AG04449 (cell line): ENCODE measurements around the gene GAS2L2.

Source experiments
- CTCF ChIA-PET: fragments of 350-600 bp; formaldehyde crosslinking; extraction: SDS; loops from one replicate; lab custom pipeline; 2021; ENCODE audit warnings: antibody characterized with exemption; lab: Yijun Ruan, JAX
- POLR2A ChIA-PET: fragments of 400-600, 350-600 bp; formaldehyde crosslinking; extraction: SDS; loops from one replicate; lab custom pipeline; 2020; ENCODE audit warnings: antibody characterized with exemption, inconsistent platforms; lab: Yijun Ruan, JAX
- DNase-seq: peaks from one replicate; pipeline ENCODE4 v3.0.0-alpha.2; 2010; ENCODE audit warnings: low read depth, low spot score
- H3K4me3 ChIP-seq: 2 replicates; pipeline ENCODE4 v1.5.1; 2011; ENCODE audit warnings: low read depth, mild to moderate bottlenecking, control low read depth, low read length
- CTCF ChIP-seq: IDR thresholded peaks from one replicate; pipeline ENCODE4 v1.5.1; 2011; ENCODE audit warnings: mild to moderate bottlenecking, moderate library complexity, low read length, control low read depth, inconsistent platforms; ENCODE audit not compliant: insufficient read depth; ENCODE audit errors: missing control alignments

Gene GAS2L2

DNA sequence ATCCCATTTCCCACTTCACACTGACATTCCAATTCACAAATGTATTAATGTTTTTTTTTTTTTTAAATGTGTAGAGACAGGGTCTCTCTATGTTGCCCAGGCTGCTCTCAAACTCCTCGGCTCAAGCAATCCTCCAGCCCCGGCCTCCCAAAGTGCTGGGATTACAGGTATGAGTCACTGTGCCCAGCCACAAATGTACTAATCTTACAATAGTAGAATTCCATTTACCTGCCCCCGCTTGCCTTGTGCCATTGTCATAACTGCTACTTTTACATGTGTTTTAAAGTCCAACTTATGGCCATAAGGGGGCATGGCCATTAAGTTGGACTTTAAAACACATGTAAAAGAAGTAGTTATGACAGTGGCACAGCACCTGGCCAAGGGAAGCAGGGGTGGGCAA lies 37.8 kb upstream of the GAS2L2 start:
- no peak for TF ChIP-seq CTCF
- POLR2A ChIA-PET, result no interaction called here

GRCh38 chr17:35788477-35789368 lies 35.7 kb upstream of the GAS2L2 start:
- peak overlapping the region; percentile 4; the same call in 1 of the 2 replicates for H3K4me3 ChIP-seq
- ChIA-PET CTCF (interaction anchor here (0.8 to 19.3 kb wide), 12 partner anchors 7 to 175 kb away, joined by 3 to 321 read pairs (median 5); partner anchors contain the start of genes MMP28 and TAF15), POLR2A (interaction anchor here (0.5 to 1.1 kb wide), 2 partner anchors 20 to 37 kb away, joined by 3 to 6 read pairs; partner anchors contain the start of gene TAF15)
- TF ChIP-seq CTCF, result no peak
- DNase-seq, result no peak

More for the DNA sequence above, 37.8 kb upstream of the GAS2L2 start:
- no peak for DNase-seq
- CTCF ChIA-PET, result interaction anchor here (10.3 kb wide), 1 partner anchor 25 kb away, joined by 230 read pairs; no protein-coding TSS in a partner anchor
- no peak overlapping the region for H3K4me3 ChIP-seq

GRCh38 chr17:35786941-35787432 lies 33.9 kb upstream of the GAS2L2 start:
- ChIA-PET POLR2A (no interaction called here), CTCF (interaction anchor here (0.8 to 19.3 kb wide), 6 partner anchors 9 to 21 kb away, joined by 3 to 321 read pairs (median 4); partner anchors contain the start of gene MMP28)

DNA sequence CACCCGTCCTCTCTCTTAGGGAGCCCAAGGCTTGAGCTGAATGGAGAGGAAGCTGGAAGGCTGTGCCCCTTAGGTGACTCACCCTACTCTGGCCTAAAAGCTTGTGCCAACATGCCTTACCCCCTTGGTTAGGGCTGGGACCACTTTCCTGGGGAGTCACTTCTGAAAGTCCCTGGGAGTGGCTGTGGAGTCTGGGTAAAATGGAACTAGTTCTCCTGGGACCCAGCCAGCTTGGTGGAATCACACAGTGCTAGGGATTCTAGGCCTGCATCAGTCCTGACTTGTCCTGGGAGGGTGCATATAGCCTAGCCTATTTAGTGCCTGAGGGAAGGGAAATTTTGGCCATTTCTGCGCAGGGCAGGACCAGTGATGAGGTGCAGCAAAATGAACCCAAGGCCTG lies 31.9 kb upstream of the GAS2L2 start:
- no peak for DNase-seq
- no peak overlapping the region for H3K4me3 ChIP-seq
- CTCF ChIA-PET, result interaction anchor here (1.3 to 19.3 kb wide), 8 partner anchors 9 to 37 kb away, joined by 3 to 321 read pairs (median 6); partner anchors contain the start of gene TAF15
- TF ChIP-seq CTCF, result no peak
- POLR2A ChIA-PET, result no interaction called here

More at GRCh38 chr17:35786941-35787432, 33.9 kb upstream of the GAS2L2 start:
- DNase-seq, result no peak
- no peak for TF ChIP-seq CTCF
- H3K4me3 ChIP-seq, result no peak overlapping the region

DNA sequence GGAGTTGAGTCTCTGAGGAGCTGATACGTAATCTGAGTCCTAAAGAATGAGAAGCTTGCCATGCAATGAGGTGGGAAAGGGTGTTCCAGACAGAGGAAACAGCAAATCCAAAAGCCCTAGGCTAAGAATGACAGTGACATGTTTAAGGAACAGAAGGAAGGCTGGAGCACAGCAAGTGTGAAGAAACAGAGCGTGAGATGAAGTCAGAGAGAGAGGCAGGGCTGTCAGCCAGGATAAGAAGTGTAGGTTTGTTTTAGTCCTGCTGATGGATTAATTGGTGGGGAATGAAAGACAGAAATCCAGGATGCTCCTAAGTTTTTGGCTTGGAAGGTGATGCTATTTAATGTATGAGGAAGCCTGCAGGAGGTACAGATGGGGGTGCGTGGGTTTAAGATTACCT lies 27.9 kb upstream of the GAS2L2 start:
- POLR2A ChIA-PET, result interaction anchor here (0.7 kb wide), 1 partner anchor 19 kb away, joined by 3 read pairs; no protein-coding TSS in a partner anchor
- CTCF ChIA-PET, result interaction anchor here (1.1 to 28.6 kb wide), 6 partner anchors 9 to 33 kb away, joined by 3 to 819 read pairs (median 4); partner anchors contain the start of gene TAF15
- TF ChIP-seq CTCF, result no peak
- no peak for DNase-seq
- H3K4me3 ChIP-seq, result no peak overlapping the region
